Ureter (tissue), 1 donor: Measurements from ENCODE around the gene PRKG1. TPM values are rescaled to one million over a fixed set of nuclear protein-coding genes. Genes with fewer than 3 reads are reported as not detected.

Experiments
- DNase-seq: peaks from one replicate; pipeline ENCODE4 v3.0.0-alpha.2; 2020; ENCODE audit warnings: low spot score
- total RNA-seq: library from RNA; stranded (reverse); gene quantifications from one replicate; pipeline ENCODE4 v1.2.4, GENCODE V29; 2023
- donor health status: DM: yes; HTN: yes; CAD: no.

The PRKG1 gene
- total RNA-seq, 1 donor from 2014 or later: 25.4 TPM

GRCh38 chr10:51800725-51801424 lies 726.6 kb downstream of the PRKG1 start:
- no peak for DNase-seq

DNA sequence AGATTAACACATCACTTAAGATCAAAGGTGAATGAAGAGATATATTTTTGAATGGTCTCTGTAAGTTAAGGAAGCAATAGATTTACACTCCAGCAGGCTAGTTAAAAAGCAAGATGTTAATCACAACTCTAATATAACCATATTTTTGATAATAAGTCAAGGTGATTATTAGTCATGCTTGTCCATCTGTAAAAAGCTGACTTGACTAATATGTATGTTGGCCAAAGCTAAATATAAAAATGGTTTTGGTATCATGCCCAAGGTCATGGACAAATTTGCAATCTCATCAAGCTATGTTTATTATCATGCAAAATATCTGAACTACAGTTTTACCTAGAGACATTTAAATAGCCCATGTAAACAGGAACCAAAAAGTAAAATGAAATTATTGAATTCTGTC lies 727.7 kb downstream of the PRKG1 start:
- DNase-seq: no peak

DNA sequence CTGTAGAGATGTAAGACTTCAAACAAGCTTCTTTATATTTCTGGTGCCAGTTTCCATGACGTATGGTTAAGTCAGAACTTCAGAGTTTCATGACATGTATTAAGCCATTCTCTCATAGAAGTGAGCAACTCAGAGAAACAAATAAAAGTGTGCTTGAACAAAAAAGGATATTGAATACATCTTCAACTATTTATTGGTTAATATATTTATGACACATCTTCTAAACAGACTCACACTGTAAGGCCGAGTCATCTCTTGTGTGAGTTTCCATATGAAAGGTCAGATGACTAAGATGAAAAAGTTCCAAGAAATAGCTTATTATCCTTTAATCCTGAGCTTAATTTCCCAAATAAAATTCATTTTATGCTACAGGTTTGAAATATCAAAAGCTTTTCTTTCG lies 730.6 kb downstream of the PRKG1 start:
- no peak for DNase-seq

- DNase-seq: no peak
Observed at GRCh38 chr10:51806079-51806835, 732.0 kb downstream of the PRKG1 start.

- no peak for DNase-seq
Observed at GRCh38 chr10:51808187-51808586, 733.9 kb downstream of the PRKG1 start.

DNA sequence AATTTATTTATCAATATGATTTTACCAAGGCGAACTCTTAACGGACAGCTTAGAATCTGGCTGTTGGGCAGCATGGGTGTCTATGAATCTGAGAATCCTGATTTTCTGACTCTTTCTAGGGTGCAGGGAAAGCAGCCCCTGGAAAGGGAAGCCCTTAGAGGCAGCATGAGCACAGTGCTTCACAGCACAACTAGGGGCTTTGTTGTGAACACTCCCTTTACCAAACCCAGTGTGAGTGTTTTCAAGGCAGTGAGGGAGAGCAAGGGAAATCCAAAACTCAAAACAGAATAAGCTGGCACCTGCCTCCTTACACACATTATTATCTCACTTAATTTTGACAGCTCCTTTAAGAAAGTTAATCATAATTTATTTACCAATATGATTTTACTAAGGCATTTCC lies 741.4 kb downstream of the PRKG1 start:
- DNase-seq: no peak

GRCh38 chr10:51821045-51821444 lies 746.8 kb downstream of the PRKG1 start:
- no peak for DNase-seq

GRCh38 chr10:51821745-51822144 lies 747.5 kb downstream of the PRKG1 start:
- DNase-seq: no peak

DNA sequence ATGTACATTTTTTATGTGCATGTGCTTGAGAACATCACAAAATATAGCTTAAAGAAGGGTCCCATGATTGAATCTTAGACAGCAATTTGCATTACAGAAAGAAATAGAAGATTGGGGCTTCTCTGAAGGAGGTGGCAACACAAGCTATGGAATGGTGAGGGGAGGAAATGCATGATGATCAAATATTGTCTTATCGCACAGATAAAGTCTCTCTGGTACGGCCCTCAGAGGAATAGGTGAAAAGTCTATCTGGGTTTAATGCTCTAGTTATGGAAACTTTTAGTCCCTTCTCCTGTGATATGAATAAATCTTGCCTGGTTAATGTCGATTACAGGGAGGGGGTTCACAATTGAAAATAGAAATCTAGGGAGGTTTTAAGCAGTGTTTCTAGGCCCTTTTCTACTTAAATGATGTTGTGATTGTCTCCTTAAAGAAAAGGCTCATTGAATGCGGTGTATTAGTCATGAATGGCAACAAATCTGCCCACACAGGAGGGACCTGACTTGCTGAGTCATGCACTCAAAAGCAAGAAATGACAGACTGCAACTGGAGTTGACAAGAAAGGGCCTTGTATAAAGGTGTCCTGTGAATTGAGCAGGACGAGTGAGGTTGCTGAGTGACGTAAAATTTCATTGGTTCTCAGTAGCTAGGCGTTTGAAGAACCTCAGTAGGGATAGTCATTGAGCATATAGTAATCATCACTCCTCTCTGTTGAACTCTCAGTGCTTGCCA lies 758.5 kb downstream of the PRKG1 start:
- no peak for DNase-seq

DNA sequence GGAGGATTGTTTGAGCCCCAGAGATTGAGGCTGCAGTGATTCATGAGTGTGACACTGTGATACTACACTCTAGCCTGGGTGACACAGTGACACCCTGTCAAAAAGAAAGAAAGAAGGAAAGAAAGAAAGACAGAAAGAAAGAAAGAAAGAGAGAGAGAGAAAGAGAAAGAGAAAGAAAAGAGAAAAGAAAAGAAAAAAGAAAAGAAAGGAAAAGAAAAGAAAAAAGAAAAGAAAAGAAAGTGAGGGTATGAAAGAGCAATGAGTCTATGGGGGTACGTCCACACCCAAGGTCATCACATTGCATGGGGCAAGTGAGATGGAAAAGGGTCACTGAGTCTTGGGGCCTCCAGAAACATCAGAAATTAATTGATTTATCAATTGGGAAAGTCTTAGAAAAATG lies 760.3 kb downstream of the PRKG1 start:
- no peak for DNase-seq

DNA sequence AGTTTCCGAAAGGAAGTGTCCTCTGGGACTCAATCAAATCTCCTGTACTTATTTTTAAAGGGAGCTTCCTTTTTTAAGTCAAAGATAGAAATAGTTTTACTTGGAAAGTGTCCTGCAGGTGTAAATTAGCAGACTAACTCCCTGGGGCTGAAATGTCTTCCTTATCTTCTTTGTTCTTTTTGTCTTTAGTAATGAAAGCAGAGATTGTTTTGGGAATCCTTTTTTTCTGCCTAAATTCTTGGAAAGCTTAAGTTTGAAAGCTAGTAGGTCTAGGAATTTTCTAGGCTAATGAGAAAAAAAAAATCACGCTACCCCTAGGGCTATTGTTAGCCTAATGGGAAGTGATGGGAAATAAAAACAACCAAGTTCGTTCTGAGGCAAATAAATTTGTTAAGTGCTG lies 764.2 kb downstream of the PRKG1 start:
- DNase-seq: no peak

GRCh38 chr10:51843966-51844365 lies 769.7 kb downstream of the PRKG1 start:
- no peak for DNase-seq

DNA sequence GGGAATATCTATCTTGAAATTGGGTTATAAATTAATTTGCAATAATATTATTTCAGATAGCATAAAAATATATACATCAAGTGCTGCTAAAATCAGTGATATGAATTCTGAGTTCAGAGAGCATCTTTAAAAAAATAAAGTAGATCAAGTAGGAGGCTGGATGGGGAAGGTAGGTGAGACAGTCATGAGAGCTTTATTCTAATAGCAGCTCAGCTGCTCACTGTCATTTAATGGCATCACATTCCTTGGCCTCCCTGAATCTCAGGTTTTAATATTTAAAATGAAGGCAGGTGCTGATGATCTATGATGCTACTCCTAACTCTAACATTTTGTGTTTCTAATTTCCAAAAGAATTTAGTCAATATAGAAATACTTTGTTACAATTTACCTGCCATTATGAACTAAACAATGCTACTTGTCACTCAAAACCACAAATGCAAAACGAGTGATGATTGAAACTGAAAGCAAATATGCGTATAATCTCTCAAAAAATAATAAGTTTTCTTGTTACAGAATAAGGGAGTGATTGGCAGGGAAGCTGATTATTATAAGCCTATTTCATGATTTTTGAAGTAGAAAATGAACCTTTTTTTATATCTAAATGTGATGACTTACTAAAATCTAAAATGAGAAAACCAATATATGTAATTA lies 772.7 kb downstream of the PRKG1 start:
- DNase-seq: no peak

DNA sequence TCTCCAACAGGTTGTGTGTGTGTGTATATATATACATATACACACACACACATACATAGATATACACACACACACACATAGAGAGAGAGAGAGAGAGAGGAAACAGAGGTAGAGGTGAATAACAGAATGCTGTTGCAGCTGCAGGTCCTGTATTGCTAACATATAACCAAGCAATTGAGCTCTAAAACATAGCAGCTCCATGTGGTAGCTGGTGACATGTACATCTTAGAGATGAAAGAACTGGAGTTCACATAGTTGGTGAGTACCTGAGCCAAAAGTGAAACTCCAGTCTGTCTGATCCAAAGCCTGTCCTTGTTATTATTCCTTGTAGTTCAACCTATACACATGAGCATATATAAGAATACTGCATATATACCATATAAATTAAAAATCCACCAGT lies 778.0 kb downstream of the PRKG1 start:
- no peak for DNase-seq

- DNase-seq: no peak
Observed at GRCh38 chr10:51857305-51857704, 783.0 kb downstream of the PRKG1 start.

DNA sequence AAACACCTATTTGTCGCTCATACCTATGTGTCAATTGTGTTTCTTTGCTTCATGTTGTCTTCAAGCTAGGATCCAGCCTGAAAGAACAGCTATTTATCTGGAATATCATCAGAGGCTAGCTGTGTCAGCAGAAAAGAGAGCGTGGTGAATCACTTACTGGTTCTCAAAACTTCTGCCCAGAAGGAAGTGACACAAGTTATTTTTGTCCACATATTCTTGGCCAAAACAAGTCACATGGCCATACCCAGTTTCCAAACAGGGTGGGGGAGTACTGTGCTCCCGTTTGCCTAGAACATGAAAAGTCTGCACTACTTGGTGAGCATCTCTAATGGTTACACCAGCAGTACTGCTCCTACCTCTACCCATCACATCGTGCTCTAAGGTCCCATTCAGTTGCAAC lies 786.0 kb downstream of the PRKG1 start:
- peak; percentile 49 for DNase-seq

DNA sequence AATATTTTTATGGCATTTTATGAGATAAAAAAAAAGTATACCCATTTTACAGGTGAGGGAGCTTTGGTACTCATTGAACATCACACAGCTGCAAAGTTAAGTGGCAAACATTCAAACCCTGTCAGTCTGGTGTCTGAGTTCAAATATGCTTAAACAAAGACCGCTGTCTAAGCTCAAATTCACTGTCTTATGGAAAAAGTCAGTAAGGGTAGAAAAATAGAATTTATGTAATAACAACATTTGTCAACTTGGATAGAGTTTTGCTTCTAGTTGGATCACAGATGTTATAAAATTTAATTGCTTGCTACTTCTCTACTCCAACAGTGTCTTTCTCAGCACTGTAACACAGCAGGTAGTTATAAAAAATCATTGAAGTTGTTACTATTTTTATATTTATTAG lies 786.8 kb downstream of the PRKG1 start:
- DNase-seq: no peak

GRCh38 chr10:51861731-51862130 lies 787.4 kb downstream of the PRKG1 start:
- no peak for DNase-seq

DNA sequence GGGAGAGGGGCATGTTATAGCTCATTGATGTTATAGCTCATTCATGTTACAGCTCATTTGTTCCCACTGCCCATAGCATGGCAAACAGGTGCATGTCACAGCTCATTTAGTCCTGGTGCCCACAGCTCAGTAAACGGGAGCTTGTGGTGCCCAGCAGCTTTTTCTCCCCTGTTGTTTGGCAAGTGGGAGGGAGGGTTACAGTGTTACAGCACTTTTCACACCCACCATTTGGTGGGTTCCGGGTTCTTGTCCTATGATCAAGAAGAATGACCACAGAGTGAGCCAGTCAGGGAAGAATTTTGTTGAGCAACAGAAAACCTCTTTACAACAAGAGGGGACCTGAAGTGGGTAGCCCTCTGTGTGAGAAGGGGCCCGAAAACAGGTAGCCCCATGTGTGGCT lies 787.9 kb downstream of the PRKG1 start:
- no peak for DNase-seq

- no peak for DNase-seq
Observed at GRCh38 chr10:51867956-51868355, 793.7 kb downstream of the PRKG1 start.

GRCh38 chr10:51874131-51874530 lies 799.8 kb downstream of the PRKG1 start:
- DNase-seq: no peak

GRCh38 chr10:51875610-51876009 lies 801.3 kb downstream of the PRKG1 start:
- no peak for DNase-seq
